Brain microvascular endothelial cell (primary cell): ENCODE measurements around the gene BCAP31.

Source experiments
- DNase-seq: peaks from one replicate; pipeline ENCODE4 v3.0.0-alpha.2; 2020
- H3K27ac ChIP-seq: fragments of 250-450 bp; sonication (Bioruptor Pico); 2 replicates; pipeline ENCODE4 v1.5.1; 2020; ENCODE audit warnings: mild to moderate bottlenecking, moderate library complexity
- H3K27me3 ChIP-seq: fragments of 250-450 bp; sonication (Bioruptor Pico); replicated peaks from 2 replicates; pipeline ENCODE4 v1.5.1; 2020; ENCODE audit warnings: mild to moderate bottlenecking
- H3K36me3 ChIP-seq: fragments of 250-450 bp; sonication (Bioruptor Pico); replicated peaks from 2 replicates; pipeline ENCODE4 v1.5.1; 2020; ENCODE audit warnings: mild to moderate bottlenecking
- H3K4me3 ChIP-seq: 2 replicates; pipeline ENCODE4 v1.5.1; 2011; ENCODE audit warnings: low read depth, mild to moderate bottlenecking, control low read depth, low read length, moderate library complexity
- CTCF ChIP-seq: IDR thresholded peaks from 2 replicates; pipeline ENCODE4 v1.5.1; 2011; ENCODE audit warnings: low read depth, mild to moderate bottlenecking, moderate library complexity, low read length, control low read depth, inconsistent platforms; ENCODE audit errors: missing control alignments
- in situ Hi-C: cut with HindIII; loops from 2 replicates; pipeline ENCODE4 v1.10.0; 2017; ENCODE audit warnings: low sequenced_read_pairs, low pct_ligation_motif_present

BCAP31 gene

DNA sequence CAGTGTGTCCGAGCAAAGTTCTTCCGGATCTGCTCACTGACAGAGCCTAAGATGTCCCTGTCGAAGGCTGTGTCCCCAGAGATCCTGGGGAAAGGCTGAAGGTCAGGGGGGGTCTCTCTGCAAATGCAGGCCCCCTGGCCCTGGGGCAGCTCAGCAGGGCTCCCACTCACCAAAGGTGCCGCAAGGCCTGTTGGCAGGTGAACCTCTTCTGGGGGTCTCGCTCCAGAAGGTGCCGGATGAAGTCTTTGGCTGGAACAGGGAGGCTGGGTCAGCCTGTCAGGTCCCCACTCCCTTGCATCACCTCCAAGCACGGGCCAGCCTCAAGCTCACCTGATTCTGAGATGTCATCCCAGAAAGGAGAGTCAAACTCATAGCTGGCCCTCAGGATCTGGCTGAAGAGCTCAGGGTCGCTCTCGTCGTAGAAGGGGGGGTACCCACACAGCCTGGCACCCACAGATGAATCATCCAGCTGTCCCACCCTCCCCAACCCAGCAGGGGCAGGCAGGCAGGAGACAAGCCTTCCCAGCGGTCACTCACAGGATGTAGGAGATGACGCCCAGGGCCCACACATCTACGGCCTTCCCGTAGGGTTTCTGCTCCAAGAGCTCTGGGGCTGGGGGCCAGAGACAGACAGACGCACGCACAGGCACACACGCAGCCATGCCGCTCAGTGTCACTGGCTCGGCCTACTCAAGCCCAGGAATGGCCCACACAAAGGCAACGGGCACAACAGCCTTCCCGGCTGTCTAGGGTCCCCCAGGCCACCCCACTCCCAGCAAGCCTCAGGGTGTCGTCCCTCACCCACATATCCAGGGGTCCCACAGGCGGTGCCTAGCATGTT is 53.2 kb downstream of the BCAP31 start:
- no peaks in the 10 kb centered on the region for H3K36me3 ChIP-seq
- H3K27me3 ChIP-seq, result peaks cover 5% of the 10 kb centered on the region
- in situ Hi-C loops, result no loop called here
- H3K27ac ChIP-seq, result no peak overlapping the region
- no peak for DNase-seq
- H3K4me3 ChIP-seq, result no peak overlapping the region
- TF ChIP-seq CTCF, result no peak

DNA sequence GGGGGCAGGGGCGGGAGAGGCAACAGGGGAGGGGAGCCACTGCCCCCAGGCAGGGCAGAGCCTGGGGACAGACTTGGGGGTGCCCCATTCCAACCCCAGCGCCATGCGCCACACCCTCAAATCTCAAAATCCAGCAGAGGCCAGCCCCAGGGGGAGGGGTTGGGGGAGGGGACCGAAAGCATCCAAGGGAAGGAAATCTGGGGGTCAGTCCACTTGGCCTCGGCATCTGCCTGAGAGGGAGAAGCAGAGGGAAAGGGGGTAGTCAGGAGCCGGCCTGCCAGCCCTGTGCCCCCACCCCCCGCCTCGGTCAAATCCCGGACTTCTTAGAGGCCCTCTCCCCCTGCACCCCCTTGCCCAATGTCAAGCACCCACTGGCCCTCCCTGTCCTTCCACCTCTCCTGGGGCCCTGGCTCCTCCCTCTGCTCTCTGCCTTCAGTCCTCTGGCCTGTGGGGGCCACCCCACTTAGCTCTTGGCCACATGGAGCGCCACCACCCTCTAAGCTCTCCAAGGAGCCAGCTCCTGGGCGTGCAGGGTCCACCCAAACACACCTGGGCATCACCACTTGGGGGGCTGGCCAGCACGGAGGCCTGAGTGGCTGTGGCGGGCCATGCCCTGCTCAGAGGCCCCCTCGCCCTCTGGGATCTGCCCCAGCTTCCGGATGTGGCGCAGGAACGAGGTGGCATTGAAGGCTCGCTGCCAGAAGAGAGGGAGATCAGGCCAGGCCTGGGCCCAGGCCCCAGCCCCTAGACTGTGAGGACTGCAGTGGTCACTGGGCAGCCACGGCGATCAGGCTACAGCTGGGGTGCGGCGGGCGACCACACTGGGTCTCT is 54.1 kb downstream of the BCAP31 start:
- DNase-seq, result no peak
- in situ Hi-C loops, result no loop called here
- Histone ChIP-seq H3K27ac (no peak overlapping the region), H3K4me3 (no peak overlapping the region), H3K27me3 (peaks cover 5% of the 10 kb centered on the region), H3K36me3 (no peaks in the 10 kb centered on the region)
- TF ChIP-seq CTCF, result no peak

GRCh38 chrX:153669174-153669890 is 54.9 kb downstream of the BCAP31 start:
- Histone ChIP-seq H3K27ac (no peak overlapping the region), H3K27me3 (peaks cover 5% of the 10 kb centered on the region), H3K36me3 (no peaks in the 10 kb centered on the region), H3K4me3 (no peak overlapping the region)
- TF ChIP-seq CTCF, result peak; percentile 85
- in situ Hi-C loops, result no loop called here
- no peak for DNase-seq

DNA sequence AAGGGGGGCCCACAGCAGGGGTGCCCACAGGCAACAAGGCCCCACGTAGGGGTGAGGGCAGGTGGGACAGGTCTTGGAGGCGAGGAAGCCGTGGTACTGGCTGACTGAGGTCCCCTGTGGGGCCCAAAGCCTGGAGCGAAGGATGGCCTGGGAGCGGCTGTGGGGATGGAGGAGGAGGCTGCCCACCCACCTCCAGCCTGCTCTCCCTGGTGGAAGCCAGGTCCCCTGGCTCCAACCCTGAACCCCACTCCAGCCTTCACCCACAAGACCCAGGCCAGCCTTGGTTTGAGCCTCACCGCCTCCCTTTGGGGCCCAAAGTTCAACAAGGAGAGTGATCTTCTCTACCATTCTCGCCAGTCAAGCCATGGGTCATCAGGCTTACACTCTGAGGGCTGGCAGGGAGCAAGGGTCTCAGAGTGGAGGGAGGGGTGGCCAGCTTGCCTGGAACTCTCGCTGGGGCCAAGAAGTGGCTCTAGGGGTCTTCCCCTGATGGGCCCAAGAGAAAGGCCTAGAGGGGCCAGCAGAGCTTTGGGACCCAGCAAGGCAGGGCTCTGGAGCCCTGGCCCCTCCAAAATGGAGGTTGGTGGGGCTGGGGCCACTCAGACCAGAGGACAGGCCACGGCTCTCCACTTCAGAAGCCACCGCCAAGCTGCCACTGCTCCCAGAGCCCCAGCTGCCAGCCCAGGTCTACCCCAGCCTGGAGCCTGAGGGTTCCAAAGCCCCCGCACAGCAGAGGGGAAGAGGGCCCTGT is 55.6 kb downstream of the BCAP31 start:
- H3K36me3 ChIP-seq, result no peaks in the 10 kb centered on the region
- TF ChIP-seq CTCF, result no peak
- peaks cover 2% of the 10 kb centered on the region for H3K27me3 ChIP-seq
- no peak for DNase-seq
- in situ Hi-C loops, result no loop called here
- H3K4me3 ChIP-seq, result no peak overlapping the region
- H3K27ac ChIP-seq, result no peak overlapping the region

GRCh38 chrX:153667956-153668396 is 56.2 kb downstream of the BCAP31 start:
- H3K27me3 ChIP-seq, result peaks cover 1% of the 10 kb centered on the region
- peak; percentile 69 for DNase-seq
- no peaks in the 10 kb centered on the region for H3K36me3 ChIP-seq
- no peak overlapping the region for H3K4me3 ChIP-seq
- no peak overlapping the region for H3K27ac ChIP-seq
- TF ChIP-seq CTCF, result peak; percentile 84
- in situ Hi-C loops, result no loop called here
